ENCODE data around the gene ANKRD36.
"Not testable (repeated sequence)": the region's sequence is repeated elsewhere in the genome, so short reads cannot be mapped to it uniquely, and the experiment has no call there.

The ANKRD36 gene

GRCh38 chr2:97129090-97129489, 16.1 kb downstream of the ANKRD36 start:
- DNase-seq: not testable (repeated sequence)

DNA sequence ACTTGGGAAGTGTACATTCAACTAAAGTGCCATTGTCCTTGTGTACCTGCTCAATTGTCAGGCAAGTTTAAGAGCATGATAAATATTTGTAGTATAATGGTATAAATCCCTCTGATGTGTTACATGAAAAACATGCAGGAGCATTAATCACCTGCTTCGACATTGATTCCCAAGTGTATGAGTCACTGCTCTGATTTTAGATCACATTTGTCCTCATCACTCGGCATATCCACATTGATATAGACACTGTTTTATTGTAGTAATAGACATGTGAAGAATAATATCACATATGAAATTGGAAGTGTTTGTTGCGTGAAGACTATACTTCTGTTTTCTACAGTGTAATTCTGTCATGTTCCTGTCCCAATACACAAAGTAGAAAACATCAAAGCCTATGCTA, 31.1 kb downstream of the ANKRD36 start:
- DNase-seq: not testable (repeated sequence)

DNA sequence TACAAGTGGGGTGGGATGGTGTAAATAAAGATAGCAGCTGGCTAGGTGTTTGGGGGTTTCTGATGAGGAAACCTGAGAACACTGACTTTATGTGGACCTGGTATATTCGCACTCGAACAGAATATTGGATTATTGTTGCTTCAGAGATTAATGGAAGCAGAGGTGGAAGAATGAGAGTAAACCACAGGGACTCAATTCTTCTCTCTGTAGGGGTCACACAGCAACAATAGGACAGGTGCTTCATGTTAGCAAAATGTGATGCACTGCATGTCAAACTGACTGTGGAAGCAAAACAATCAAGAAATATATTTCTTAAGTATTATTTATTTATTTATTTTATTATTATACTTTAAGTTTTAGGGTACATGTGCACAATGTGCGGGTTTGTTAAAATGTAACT, 53.6 kb downstream of the ANKRD36 start:
- DNase-seq: not testable (repeated sequence)

DNA sequence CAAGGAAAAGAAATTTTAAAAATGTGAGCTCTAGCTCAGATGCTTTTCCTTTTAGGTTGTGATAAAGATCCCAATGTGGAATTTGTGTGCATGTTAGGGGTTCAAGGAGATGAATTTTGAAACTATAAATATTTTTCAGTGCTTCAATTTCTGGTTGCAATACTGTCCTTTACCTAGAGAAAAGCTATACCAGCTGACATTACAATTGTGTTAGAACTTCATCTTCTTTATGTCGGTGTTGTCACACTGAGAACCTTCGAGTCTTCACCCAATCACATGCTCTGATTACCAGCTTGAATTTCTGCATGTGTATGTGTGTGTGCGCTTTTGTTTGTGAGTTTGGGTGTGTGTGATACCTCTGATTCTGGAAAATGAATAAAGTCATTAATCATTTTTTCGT, 55.0 kb downstream of the ANKRD36 start:
- not testable (repeated sequence) for DNase-seq

DNA sequence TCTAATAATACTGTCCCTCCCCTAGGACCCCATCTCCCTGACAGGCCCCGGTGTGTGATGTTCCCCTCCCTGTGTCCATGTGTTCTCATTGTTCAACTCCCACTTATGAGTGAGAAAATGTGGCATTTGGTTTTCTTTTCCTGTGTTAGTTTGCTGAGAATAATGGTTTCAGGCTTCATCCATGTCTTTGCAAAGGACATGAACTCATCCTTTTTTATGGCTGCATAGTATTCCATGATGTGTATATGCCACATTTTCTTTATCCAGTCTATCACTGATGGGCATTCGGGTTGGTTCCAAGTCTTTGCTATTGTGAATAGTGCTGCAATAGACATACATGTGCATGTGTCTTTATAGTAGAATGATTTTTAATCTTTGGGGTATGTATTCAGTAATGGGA, 55.6 kb downstream of the ANKRD36 start:
- DNase-seq: not testable (repeated sequence)

- not testable (repeated sequence) for DNase-seq
Observed at GRCh38 chr2:97180391-97180790, 67.4 kb downstream of the ANKRD36 start.

DNA sequence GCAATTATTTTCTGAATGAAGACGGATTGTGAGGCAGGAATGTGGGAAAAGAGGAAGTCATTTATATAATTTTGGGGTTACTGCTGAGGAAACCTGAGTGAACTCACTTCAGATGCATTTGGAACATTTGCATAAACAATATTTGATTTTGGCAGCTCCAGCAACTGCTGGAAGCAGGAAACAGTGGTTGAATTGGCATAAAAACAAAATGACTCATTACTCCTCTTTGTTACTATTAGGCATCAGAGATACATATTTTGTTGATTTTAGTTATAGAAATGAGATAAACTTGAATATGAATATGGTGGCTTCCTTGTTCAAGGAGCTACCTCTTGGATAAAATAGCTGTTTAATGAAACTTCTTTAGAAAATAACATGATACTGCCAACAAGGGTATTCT, 82.4 kb downstream of the ANKRD36 start:
- not testable (repeated sequence) for DNase-seq

GRCh38 chr2:97197251-97197650, 84.3 kb downstream of the ANKRD36 start:
- not testable (repeated sequence) for DNase-seq

DNA sequence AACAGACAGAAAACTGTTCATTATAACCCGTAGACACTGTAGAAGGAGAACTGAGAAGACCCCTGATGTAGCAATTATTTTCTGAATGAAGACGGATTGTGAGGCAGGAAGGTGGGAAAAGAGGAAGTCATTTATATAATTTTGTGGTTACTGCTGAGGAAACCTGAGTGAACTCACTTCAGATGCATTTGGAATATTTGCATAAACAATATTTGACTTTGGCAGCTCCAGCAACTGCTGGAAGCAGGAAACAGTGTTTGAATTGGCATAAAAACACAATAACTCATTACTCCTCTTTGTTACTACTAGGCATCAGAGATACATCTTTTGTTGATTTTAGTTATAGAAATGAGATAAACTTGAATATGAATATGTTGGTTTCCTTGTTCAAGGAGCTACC, 87.9 kb downstream of the ANKRD36 start:
- DNase-seq: not testable (repeated sequence)

- DNase-seq: not testable (repeated sequence)
Observed at GRCh38 chr2:97202643-97203250, 89.8 kb downstream of the ANKRD36 start.

DNA sequence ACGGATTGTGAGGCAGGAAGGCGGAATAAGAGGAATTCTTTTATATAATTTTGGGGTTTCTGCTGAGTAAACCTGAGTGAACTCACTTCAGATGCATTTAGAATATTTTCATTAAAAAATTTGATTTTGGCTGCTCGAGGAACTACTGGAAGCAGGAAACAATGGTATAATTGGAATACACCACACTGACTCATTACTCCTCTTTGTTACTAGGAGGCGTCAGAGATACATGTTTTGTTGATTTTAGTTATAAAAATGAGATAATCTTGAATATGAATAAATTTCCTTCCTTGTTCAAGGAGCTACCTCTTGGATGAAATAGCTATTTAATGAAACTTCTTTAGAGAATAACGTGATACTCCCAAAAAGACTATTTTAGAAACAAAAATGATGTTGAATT, 97.4 kb downstream of the ANKRD36 start:
- DNase-seq: no peak

DNA sequence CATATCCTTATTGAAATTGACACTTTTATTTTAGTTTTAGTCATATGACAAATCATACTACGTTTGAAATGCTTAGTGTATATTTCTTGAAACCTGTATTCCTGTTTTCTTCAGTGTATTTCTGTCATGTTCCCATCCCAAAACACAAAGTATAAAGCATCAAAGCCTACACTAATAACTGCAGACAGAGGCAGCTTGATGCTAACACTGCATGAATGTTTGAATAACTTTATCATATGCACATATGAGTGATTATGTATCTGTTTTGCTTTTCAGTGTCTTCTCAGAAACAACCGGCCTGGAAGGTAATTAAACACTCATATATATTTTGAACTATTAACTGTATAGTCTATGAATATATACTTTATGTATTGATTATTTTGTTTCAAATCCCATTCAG, 102.1 kb downstream of the ANKRD36 start:
- DNase-seq: not testable (repeated sequence)

- DNase-seq: not testable (repeated sequence)
Observed at GRCh38 chr2:97230848-97231585, 118.1 kb downstream of the ANKRD36 start.

DNA sequence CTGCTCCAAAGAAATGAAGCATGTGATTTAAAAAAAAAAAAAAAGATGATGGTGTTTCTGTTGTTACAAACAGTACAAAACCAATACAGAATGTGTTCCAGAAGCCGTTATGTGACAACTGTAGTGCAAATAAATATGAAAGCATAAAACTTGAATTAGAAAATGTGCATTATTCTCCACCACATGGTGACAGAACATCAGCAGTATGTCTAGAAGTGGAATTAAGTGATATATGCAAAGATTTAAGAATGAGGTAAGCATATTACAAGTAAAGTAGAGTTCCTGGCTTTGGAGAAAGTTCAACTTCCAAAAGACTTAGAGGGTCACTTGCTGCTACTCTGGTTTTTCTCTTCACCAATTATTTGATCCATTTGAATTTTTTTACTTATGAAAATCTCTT, 120.0 kb downstream of the ANKRD36 start:
- DNase-seq: not testable (repeated sequence)

DNA sequence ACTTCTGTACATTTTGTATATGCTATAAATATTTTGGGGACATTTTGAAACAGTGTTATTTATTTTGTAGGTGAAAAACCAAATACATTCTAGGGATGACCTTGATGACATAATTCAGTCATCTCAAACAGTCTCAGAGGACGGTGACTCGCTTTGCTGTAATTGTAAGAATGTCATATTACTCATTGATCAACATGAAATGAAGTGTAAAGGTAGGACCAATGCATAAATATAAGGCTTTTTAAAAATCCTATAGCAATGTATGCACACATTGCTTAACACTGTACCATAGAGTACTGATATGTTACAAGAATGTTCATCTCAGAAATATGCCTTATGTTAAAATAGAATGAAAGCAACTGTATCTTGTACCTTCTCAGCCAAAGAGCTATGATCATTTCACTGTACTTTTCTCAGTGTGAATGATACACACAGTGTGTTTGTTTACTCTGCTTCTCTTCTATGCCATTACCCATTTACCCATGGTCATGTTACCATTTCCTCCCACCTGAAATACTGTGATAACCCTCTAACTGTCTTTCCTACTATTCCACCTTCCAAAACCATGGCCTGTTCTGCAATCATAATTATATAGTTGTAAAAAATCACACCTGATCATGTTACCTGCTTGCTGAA, 120.8 kb downstream of the ANKRD36 start:
- not testable (repeated sequence) for DNase-seq

DNA sequence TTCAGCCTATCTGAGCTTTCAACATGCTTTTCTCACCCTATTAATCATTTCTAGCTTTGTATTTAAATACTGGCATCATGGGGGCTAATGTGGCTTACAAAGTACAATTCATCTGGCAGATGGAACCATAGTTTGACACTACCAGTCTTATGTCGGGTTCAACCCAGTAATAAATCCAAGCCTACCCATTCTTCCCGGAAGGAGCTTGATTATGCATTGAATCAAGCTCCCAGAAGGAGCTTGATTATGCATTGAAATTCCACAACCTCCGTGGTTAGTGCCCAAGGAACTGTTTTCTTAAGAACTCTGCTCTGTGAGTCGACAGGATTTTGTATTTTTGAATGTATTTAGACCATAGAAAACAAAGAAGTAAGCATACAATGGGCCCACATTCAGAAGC, 148.2 kb downstream of the ANKRD36 start:
- DNase-seq: not testable (repeated sequence)

- DNase-seq: not testable (repeated sequence)
Observed at GRCh38 chr2:97266449-97266848, 153.5 kb downstream of the ANKRD36 start.

DNA sequence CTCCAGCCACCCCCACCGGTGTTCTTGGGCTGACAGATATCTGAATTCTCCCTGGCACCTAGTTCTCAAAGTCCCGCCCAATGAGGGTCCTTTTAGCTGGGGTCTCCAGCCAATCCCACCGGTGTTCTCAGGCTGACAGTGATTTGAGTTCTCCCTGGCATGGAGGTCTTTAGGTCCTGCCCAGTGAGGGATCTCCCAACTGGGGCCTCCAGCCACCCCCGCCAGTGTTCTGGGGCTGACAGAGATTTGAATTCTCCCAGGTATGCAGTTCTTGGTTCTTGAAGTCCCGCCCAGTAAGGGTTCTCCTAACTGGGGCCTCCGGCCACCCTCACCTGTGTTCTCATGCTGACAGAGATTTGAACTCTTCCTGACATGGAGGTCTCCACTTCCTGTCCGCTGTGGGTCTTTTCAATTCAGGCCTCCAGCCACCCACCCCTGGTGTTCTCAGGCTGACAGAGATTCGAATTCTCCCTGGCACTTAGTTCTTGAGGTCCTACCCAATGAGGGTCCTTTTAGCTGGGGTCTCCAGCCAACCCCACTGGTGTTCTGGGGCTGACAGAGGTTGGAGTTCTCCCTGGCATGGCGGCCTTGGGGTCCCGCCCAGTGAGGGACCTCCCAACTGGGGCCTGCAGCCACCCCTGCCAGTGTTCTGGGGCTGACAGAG, 154.6 kb downstream of the ANKRD36 start:
- no peak for DNase-seq

- DNase-seq: not testable (repeated sequence)
Observed at GRCh38 chr2:97268075-97268591, 155.2 kb downstream of the ANKRD36 start.

DNA sequence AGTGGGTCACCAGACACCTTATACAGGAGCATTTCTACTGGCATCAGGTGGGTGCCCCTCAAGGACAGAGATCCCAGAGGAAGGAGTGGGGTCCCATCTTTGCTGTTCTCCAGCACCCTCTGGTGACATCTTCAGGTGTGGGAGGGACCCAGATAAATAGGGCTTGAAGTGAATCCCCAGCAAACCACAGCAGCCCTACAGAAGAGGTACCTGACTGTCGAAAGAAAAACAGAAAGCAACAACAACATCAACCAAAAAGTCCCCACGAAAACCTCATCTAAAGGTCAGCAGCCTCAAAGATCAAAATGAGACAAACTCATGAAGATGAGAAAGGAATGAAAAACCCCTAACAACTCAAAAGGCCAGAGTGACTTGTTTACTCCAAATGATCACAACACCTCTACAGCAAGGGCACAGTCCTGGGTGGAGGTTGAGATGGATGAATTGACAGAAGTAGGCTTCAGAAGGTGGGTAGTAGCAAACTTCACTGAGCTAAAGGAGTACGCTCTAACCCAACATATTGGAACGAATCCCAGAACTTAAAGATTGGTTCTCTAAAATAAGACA, 163.4 kb downstream of the ANKRD36 start:
- DNase-seq: not testable (repeated sequence)

GRCh38 chr2:97285187-97285586, 172.2 kb downstream of the ANKRD36 start:
- DNase-seq: not testable (repeated sequence)

GRCh38 chr2:97293687-97294086, 180.7 kb downstream of the ANKRD36 start:
- not testable (repeated sequence) for DNase-seq

Data from DMS53 (cell line).